Measurements from ENCODE around the gene SF3A1.
"Not testable (repeated sequence)": the region's sequence is repeated elsewhere in the genome, so short reads cannot be mapped to it uniquely, and the experiment has no call there.

SF3A1 gene, protein sequence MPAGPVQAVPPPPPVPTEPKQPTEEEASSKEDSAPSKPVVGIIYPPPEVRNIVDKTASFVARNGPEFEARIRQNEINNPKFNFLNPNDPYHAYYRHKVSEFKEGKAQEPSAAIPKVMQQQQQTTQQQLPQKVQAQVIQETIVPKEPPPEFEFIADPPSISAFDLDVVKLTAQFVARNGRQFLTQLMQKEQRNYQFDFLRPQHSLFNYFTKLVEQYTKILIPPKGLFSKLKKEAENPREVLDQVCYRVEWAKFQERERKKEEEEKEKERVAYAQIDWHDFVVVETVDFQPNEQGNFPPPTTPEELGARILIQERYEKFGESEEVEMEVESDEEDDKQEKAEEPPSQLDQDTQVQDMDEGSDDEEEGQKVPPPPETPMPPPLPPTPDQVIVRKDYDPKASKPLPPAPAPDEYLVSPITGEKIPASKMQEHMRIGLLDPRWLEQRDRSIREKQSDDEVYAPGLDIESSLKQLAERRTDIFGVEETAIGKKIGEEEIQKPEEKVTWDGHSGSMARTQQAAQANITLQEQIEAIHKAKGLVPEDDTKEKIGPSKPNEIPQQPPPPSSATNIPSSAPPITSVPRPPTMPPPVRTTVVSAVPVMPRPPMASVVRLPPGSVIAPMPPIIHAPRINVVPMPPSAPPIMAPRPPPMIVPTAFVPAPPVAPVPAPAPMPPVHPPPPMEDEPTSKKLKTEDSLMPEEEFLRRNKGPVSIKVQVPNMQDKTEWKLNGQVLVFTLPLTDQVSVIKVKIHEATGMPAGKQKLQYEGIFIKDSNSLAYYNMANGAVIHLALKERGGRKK

DNA sequence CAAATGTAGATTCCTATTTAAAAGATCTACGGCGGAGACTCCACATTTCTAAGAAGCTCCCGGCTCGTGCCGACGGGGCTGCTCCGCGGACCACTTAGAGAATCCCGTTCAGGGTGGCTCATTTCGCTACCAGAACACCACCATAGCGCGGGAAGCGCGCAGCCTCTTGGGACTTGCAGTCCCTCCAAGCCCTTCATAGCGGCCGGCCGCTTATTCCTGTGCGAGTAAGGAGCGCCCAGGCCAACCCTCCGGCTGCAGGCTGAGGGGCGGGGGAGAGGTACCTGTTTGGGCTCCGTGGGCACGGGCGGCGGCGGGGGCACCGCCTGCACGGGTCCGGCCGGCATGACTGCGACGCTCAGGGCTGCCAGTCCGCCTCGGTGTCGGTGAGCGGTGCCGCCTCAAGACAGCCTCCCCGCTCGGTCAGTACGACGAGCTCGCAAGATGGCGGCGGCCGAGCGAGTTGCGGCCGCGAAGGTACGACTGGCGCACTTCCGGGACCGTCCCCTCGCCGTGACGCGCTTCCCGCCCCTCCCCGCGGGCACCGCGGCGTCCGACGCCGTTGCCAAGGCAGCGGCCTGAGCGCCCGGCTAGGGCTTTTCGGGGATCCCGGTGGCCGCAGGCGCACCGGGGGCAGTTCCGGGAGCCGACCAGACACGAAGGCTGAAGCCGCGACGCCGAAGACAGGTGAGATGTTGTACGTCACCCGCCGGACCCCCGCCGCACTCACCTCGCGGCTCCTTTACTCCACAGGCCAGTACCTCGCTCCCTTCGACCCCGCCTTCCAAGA lies at the start of gene SF3A1, which contains the start of gene CCDC157:
SF3A1 (minus strand) TSS at position 446 of the 787 bp plus-strand sequence; CDS start at position 344, 102 bp downstream.
CCDC157 (plus strand) TSS at position 559 of the 787 bp plus-strand sequence. CDS start 8,994 bp downstream, outside the sequence.
- peak; percentile 72 for DNase-seq

DNA sequence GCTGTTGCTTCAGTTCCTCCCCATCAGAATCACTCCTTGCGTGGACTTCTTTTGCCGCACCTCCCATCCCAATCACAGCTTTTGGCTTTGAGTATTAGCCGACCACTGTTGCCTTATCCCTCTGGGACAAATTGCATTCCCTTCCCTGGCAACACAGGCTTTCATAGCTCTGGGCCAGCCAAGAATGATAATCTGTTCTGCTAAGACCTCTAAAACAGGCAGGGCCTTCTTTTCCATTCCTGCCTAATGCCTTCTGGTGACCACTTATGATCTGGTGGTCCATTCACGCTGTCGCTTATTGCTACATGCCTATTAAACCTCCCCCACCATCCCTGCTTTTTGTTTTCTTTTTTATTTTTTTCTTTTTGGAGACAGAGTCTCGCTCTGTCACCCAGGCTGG lies 49.7 kb upstream of the SF3A1 start:
- DNase-seq: no peak

DNA sequence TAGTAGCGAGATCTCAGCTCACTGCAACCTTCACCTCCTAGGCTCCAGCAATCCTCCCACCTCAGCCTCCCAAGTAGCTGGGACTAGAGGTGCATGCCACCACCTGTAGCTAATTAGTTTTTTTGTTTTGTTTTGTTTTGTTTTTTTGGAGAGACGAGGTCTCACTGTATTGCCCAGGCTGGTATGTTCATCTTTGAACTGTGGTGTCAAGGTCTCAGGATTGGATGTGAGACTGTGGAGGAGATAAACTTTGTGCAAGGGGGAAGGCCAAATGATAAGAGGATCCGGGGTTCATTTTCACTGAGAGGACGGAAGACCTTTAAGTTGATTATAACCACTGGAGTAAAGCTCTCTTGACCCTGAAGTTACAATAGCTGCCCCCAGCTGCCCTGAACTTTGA lies 49.0 kb upstream of the SF3A1 start:
- DNase-seq: no peak

DNA sequence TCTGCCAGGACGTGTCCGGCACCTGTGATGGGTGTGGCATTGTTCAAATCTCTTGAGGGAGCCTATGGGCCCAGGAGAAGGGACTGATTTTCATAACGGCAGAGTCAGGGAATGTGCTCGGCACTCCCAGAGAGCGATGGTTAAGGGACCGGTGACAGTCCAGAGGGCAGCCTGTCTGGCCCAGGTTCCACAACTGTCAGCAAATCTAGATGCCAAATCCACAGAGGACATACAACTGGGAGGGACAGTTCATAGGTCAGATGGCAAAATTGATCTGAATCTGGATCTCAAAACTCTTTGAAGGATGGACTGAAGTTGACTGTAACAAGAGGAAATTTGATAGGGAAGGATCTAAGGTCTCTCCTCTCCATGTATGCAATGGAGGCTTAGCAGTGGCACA lies 47.6 kb upstream of the SF3A1 start:
- DNase-seq: no peak

DNA sequence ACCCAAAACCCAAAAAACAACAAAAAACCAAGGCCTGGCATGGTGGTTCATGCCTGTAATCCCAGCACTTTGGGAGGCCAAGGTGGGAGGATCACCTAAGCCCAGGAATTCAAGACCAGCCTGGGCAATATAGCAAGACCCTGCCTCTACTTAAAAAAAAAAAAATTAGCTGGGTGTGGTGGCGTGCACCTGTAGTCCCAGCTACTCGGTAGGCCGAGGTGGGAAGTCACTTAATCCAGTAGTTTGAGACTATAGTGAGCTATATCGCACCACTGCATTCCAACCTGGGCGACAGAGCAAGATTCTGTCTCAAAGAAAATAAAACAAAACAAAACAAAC lies 46.0 kb upstream of the SF3A1 start:
- DNase-seq: not testable (repeated sequence)

DNA sequence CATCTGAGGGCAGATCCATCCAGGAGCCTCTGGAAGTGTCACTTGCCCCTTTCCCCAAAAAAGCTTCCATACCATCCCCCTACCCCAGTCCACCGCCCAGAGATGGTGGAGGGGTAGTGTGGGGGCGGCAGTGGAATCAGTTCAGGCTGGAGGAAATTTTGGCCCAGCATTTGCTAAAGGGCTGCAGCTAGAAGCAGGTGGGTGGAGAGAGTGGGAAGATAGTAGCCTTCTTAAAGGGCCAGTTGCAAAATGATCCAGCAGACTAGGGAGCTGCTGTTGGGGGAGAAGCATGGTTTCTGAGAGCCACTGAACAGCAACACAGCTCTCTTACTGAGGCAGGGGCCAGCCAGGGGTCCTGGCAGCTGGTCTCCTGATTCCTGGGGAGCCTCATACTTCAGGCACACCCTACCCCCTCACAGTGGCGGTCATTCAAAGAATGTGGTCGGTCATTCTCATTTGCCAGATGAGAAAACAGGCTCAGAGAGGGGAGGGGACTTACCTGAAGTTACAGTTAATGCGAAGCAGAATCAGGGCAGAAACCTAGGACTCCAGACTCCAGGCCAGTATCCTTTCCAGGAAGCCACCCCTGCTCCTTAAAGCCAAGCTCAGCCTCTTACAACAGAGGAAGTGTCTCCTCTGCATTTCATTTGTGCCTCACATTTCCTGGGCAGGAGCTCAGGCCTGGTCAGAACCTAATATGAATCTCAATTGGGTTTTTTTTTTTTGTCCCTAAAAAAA lies 45.5 kb upstream of the SF3A1 start:
- no peak for DNase-seq

DNA sequence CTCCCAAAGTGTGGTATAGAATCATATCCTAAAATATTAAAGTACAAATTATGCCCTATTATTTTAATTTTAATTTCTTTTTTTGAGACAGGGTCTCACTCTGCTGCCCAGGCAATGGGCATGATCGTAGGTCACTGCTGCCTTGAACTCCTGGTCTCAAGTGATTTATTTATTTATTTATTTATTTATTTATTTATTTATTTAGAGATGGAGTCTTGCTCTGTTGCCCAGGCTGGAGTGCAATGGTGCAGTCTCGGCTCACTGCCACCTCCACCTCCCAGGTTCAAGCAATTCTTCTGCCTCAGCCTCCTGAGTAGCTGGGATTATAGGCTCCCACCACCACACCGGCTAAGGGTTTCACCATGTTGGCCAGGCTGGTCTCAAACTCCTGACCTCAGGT lies 44.3 kb upstream of the SF3A1 start:
- DNase-seq: not testable (repeated sequence)

DNA sequence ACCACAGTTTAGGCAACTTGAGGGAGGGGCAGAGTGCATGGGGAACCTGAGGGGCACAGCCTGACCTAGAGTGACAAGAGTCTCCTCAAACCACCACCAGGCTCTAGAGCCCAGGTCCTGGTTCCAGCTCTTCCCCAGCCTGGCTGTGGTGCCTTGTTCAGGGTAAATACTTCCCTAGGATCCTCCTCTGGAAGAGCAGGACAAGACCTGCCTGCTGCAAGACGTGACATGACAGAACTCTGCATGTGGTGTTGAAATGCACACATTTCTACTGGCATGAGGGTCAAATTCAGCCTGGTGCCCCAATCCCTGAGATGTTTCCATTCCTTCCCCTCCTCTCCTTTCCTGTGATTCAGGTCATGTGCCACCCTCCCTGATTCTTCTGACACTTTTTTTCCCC lies 43.5 kb upstream of the SF3A1 start:
- DNase-seq: no peak

DNA sequence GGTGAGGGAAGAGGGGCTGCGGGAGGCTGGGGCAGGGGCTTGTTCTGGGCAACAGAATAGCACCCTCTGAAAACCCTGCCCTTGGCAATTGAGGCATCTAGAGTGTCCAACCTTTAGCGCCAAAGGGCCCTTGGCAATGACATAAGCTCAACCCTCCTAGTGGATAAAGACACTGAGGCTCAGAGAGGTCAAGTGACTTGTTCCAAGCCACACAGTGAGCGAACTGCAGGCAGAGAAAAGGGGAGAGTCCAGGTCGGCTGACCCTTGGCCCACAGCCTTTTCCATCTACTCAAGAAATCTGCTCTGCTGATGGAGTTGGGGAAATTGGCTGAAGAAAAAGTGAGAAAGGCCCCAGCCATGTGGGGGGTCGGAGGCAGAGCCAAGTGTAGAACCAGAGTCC lies 43.0 kb upstream of the SF3A1 start:
- DNase-seq: no peak

DNA sequence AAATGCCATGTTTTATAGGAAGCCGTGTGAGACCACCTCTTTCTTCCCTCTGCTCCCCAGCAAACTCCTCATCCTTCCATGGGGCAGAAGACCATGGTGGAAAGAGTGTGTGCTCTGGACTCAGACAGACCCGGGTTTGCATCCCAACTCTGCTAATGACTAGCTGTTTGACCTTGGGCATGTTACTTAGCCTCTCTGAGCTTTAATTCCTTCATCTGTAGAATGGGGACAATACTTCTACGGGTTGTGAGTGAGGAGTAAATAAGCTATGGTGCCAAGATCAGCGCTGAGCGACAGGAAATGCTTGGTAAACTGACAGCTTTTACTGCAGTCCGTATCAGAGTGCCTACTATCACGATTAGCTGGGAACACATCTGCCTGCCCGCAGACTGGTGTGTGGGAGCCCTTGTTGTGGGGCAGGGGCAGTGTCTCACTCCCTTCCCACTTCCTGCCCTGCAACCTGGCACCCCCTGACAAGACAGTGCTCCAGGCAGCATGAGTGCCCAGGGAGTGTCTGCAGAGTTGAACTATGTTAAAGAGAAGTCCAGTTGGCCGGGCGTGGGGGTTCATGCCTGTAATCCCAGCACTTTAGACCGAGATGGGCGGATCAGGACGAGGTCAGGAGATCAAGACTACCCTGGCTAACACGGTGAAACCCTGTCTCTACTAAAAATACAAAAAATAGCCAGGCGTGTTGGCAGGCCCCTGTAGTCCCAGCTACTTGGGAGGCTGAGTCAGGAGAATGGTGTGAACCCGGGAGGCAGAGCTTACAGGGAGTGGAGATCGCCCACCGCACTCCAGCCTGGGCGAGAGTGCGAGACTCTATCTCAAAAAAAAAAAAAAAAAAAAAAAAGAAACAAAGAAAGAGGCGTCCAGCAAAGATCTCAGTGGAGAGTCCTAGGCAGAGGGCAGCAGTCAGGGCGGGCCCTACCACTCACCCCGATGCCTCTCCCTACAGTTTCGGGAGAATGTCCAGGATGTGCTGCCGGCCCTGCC lies 42.3 kb upstream of the SF3A1 start:
- DNase-seq: no peak

DNA sequence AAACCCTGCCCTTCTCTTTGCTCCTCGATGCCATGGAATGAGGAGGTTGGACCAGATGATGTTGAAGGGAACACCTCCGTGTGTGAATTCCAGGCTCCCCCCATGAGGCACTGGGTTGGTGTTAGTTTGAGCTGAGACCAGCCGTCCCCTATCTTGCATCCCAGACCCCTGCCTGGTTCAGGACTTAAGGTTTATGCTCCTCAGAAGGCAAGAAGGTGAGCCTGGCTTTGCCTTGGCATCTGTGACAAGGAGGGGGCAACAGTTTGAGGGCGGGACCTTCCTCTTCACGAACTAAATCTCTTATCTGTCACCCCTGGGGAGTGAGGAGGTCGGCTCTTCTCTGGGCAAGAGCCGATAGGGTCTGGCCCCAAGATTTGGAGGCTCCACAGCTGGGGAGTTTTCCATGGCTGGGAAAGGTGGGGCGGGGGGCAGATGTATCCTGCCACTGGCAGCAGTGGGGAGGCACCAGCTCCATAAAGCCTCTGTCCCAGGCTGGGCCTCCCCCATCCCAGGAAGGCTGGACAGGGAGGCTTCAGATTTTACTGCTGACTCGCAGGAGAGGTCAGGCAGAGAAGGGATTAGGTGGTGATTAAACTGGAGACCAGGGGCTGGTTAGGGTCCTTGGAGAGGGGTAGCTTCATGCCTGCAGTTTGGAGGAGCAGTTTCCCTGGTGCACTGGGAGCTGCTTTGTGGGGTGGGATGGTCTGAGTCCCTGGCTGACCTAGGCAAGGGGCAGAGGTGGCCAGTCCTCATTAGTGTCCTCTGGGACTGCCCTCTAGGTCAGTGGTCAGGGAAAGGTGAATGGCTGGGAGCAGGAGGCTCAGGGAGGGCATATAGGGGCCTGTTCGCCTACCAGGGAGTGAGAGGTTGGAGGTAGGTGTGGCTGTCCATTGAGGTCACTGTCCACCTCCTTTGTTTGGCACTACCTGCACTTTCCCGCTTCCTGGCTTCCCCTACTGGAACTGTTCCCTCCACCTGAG lies 41.3 kb upstream of the SF3A1 start:
- no peak for DNase-seq

DNA sequence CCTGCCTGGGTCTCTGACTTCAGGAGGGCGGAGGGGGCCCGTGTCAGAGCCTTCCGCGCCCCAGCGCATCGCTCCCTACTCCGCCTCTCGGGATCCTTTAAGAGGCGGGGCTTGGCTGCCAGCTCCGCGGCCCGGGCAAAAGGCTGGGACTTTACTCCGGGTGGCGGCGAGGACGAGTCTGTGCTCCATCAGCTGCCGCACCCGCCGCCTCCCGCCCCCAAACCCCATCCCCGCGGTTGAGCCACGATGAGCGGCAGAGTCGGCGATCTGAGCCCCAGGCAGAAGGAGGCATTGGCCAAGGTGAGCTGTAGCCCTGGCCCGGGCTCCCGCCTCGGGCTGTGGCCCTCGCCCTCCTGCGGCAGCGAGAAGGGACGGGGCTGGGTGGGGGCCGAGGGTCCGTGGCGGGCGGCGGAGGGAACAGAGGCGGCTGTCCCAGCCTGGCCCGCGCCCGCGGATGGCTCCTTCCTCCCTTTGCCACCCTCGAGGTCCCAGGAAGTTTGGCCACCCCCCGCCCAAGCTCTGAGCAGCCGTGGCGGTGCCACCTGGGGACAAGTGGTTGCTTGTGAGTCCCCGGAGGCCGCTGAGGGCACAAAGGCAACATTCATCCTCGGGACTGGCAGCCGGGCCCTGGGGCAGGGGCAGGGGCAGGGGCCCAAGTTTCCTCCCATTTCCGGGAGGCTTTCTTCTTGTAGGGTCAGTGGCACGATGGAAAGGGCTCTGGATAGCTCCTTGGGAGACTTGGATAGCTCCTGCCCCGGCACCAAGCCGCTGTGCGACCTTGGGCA lies 40.4 kb upstream of the SF3A1 start, which contains the start of gene SEC14L2:
SEC14L2 (plus strand) TSS at position 148 of the 785 bp plus-strand sequence; CDS start at position 247, 99 bp downstream.
- peak; percentile 30 for DNase-seq

DNA sequence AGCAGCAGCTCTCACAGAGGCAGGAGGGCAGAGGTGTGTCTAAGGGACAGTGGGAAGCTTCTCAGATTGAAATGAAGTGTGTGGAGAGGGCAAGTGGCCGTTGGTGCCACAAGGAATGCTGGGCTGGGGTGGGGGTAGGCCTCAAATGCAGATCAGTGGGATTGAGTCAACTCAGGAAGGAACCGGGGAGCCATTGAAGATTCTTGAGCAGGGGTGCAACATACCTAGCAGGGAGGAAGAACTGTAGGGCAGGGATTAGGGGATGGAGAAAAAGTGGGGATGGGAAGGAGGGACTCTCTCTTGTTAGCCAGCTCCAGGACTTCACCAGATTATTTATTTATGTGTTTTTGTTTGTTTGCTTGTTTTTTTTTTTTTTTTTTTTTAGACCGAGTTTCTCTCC lies 37.2 kb upstream of the SF3A1 start:
- DNase-seq: no peak

DNA sequence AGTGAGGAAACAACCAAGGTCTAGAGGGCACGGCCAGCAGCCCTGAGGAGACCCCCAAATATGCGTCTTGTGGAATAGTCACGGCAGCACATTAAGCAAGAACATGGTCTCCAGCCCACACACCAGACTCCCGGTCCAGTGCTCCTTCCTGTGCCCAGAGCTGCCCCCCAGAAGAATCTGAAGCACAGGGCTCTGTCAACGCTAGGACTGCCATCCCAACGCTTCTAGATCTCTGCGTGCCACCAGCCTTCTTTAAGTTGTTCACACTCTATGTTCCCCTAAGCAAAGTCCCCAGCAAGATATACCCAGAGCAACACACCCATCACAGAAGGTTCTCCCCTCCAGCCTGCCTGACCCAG lies 36.6 kb upstream of the SF3A1 start:
- no peak for DNase-seq

DNA sequence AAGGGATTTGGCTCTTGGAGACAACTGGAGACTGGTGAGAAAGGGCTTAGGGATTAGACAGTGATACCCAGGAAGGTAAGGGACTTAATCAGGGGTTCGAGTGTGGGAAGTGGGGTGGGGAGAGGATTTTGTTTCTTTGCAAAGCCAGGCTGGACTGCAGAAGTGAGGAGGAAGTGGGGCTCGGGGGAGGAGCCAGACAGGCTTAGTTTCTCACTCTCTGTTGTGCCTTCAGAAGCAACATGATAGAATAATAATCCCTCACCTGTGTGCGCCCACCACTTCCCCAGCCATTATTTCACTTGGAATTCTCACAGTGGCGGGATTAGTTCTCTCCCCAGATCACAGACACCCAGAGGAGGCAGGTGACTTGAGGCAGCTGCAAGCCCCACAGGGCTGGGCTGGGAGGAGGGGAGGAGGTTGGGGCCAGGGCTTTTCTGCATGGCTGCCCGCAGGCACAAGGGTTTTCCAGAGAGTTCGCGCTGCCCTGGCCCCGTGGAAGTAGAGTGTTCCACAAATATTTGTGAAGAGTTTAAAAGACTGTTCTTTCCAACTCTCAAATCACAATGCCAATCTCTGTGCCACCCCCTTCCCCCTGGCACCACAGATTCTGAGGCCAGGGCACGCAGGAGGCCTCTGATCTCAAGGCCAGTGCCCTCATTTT lies 36.1 kb upstream of the SF3A1 start:
- DNase-seq: no peak

DNA sequence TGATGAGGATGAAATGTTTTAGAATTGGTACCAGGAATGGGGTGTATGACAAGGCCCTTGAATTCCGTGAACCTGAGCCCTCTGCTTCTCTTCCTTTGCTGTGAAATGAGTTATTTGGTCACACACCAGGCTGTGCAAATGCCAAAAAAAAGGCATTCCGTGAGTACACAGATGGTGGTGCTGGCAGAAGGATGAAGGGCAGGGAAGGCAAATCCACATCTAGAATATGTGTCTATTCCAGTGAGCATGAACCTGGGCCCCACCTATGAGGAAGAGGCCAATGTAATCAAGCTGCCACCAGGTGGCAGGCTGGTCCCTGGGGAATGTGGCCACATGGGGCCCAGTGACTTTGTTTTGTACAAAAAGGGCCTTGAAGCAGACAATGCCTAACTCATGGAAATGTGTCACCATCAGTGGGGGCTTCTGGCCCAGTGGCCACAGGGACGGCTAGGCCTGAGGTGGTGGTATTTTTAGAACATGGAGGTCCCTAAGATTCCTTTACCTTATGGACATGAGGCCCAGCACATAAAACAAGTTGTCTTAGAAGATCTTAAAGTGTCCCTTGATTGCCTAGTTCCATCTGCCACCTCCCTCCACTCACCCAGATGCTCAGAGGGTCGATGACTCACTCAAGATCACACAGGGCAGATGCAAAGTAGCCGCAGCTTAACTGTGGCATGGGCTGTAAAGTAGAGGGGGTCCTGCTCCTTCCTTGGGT lies 34.4 kb upstream of the SF3A1 start:
- DNase-seq: peak; percentile 69

DNA sequence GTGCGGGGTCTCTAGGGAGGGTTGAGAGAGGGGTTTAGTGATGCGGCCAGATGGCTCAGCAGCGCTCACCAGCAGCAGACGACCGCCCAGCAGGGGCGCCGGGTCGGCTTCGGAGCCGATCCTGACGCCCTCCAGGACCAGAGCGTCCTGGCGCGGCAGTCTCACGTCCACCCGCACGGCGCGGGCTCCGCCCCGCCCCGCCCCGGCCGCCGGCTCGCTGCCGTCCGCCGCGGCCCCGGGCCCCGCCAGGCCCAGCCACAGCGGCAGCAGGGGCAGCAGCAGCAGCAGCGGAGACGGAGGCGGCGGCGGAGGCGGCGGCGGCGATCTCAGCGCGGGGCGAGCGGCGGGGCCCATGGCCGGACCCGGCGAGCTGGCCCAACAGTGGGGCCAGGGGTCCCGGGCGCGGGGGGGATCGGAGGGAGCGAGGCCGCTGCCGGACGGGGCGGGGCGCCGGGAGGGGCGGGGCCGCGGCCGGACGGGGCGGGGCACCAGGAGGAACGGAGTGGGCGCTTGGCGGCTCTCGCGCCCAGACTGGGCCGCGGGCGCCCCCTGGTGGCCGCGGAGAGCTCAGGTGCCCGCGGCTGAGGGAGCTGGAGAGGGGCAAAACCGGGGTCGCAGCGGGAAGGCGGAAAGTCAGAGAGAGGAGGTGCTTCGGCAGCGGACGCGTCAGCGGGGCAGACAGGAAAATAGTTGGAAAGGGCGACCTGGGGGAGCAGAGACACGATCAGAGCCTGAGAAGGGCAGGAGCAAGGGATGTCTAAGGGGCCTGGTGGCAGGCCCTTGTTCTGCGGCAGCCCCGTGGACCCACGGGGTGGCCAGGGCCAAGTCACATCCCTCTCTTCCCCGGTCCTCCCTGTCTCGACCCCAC lies 30.5 kb upstream of the SF3A1 start, which contains the start of gene RNF215:
RNF215 (minus strand) TSS at position 452 of the 868 bp plus-strand sequence; CDS start at position 354, 98 bp downstream.
- DNase-seq: peak; percentile 61

Measured in activated T-cell treated with anti-CD3 and anti-CD28 coated beads for 4 hours (primary cell).